GM19238 (cell line): Measurements from ENCODE around the gene BOD1.
A peak's percentile ranks its signal among the peaks of the same experiment; 100 is the strongest.

Experiments used
- DNase-seq: peaks from one replicate; pipeline ENCODE4 v3.0.0; 2011; ENCODE audit warnings: low spot score; ENCODE audit not compliant: insufficient read length

The BOD1 gene

GRCh38 chr5:173640156-173640804, 23.8 kb upstream of the BOD1 start:
- DNase-seq: no peak

DNA sequence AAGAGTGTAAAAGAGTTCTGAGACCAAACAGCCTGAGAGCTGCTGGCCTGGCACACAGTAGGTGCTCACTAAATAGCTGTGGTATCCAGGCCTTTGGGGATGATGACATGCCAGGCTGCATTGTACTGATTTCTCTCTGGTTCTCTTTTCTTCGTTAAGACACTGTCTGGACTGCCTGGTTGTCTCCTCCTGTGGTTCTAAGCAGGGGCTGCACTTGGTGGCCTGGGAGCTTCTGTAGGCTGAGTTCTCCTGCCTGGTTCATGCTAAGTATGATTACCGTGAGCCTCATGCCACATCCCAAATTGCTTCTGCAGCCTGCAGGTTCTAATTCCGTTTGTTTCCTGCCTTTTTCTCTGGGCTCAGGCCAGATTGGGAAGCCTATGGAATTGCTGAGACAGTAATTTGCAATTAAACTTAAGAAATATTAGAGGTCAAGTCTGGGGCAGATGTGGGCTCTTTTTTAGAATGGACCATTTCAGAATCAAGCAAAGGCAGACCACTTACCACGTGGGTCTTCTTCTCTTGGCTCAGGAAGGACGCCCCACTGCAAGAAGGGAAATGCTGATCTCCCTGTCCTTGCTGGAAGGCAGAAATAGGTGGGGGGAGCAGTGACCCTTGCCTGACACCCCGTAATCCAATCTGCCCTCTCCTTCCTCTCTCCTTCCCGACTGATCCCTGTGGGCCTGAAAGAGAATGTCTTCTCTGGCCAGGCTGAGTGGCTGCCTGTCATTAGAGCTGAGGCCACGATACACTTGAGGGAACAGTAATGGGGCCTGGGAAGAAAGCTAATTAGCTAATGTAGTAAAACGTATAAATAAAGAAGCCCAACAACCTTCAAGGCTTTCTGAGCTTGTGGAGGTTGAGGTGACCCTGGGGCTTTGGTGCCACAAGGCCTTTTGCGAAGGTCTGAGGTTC, 21.9 kb upstream of the BOD1 start:
- DNase-seq: no peak

DNA sequence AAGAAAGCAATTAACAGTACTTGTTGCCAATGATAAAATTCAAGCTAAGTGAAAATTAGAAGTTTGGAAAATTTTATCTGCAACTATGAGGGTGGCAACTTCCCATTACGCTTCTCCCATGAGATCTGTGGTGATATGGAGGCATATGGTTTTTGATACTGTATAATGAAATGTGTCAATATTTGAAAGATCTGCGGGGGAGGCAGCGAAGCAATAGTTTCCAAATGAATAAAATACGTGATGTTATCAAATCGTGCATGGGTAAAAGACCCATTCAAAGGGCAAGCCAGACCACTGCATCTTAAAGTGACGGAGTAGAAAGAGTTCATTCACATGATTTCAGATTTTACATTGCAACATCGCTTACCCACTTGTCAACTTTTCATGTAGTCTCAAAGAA, 20.9 kb upstream of the BOD1 start:
- DNase-seq: no peak

DNA sequence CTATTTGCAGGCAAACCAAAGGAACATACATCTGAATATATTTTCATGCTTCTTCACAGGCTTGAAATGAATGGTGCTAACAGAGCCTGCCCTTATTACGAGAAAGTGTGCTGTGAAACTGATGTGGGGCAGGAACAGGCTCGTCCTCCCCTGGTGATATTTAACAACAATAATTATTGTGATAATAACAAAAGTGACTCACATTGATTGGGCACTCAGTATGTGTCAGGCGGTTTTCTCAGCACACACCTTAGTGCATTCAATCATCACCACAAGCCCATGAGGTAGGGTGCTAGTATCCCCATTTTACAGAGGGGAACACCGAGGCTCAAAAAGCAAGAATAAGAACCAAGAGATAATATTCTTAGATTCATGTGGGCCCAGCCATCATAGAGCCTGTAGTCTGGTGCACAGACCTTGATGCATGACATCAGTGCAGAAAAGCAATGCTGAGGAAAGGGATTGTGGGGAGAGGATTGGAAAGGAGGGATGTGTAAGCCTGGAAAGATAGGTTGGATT, 18.1 kb upstream of the BOD1 start:
- DNase-seq: no peak

GRCh38 chr5:173633304-173633703, 16.9 kb upstream of the BOD1 start:
- DNase-seq: no peak

GRCh38 chr5:173631478-173631877, 15.0 kb upstream of the BOD1 start:
- DNase-seq: no peak

DNA sequence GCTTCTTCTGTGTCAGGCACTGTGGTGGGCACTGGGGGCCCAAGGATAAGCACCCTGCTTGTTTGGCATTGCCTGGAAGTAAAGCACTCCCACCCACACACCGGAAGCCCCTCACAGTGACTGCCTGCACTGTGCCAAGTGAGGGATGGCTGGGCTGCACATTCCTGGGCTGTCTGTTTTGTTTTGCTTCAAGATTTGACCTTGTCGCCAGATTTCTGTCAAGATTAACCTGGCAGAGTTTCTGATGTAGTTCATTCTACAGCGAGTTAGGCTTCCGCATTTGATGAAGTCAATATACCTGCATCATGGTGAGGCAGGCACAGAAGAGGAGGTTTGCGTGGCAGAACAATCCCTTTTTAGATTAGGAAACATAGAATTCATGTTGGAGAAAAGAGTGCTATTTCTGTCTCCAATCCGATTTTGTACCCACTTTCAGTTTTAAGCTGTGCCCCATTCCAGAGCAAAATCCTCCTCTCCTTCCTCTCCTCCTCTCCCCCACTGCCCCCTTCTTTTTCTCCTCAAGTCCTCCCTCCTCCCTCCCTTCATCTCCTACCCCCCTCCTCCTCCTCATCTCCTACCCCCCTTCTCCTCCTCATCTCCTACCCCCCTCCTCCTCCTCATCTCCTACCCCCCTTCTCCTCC, 14.4 kb upstream of the BOD1 start:
- DNase-seq: no peak

- peak; percentile 27 for DNase-seq
Observed at GRCh38 chr5:173629628-173630027, 13.2 kb upstream of the BOD1 start.

DNA sequence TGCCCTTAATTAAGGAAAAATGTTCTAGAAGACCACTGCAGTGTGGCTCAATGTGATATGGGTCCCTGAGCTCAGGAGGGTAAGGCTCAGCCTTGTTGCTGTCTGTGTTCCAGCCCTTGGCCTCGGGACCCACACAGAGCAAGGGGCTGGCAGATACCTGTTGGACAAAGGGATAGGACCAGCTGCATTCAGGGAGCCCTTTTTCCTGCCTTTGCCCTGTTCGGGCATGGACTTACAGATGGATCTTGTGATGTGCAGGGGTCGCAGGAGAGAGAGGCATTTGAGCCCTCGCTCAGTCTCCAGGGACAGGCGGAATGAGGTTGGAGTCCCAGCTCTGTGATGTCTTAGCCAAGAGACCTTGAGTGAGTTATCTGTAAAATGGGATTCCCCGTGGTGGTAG, 12.1 kb upstream of the BOD1 start:
- DNase-seq: no peak

DNA sequence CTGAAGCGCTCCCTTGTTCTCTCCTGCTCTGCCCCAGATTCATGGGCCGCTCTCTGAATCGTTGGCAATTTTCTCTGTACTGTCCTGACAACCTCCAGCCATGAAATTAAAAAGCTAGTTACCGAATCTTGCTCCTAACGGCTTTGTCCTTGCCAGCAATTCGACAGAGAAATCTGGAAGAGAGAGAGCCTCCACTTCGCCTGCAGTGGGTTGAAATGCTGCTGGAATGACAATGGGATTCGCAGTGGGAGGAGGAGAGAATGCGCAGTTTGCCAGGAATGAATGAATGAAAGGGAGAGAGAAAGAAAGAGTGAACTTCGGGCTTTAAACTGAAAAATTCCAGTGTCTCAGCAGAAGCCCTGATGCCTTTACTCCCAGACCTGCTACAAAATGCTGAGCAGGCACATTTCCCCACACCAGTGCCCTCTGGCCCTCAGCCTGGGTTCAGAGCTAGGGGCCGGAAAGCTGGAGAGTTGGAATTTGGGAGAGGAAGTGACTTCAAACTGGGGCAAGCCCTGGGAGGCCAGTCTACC, 11.5 kb upstream of the BOD1 start:
- no peak for DNase-seq

DNA sequence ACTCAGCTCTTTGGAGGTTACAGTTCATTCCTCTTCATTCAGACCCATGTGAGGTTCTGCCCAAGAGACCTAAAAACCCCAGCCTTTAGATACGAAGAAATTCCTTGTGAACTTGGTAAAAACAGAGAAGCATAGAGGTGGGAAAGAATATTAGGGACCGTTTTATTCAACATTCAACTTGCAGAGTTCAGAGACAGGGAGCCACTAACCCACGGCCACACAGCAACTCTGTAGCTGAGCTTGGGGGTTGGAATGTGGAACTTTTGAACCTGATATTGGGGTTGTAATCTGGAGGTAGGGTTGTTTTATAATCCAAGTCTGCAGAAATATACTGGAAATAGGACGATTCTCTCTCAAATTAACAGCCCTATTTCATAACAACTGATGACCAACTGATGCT, 10.8 kb upstream of the BOD1 start:
- DNase-seq: no peak

DNA sequence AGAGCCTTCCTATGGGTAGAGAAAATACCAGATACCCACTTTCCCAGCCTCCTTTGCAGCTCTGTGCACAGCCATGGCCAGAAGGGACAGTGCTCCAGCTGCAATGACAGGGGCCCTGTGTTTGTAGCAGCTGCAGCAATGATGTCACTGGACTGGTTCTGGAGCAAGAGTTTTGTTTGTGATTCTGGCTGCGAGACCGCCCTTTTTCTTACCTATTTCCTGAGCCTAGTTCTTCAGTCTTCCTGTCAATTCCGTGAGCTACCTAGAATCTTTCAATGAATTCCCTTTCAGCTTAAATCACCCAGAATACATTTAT, 10.0 kb upstream of the BOD1 start:
- no peak for DNase-seq

DNA sequence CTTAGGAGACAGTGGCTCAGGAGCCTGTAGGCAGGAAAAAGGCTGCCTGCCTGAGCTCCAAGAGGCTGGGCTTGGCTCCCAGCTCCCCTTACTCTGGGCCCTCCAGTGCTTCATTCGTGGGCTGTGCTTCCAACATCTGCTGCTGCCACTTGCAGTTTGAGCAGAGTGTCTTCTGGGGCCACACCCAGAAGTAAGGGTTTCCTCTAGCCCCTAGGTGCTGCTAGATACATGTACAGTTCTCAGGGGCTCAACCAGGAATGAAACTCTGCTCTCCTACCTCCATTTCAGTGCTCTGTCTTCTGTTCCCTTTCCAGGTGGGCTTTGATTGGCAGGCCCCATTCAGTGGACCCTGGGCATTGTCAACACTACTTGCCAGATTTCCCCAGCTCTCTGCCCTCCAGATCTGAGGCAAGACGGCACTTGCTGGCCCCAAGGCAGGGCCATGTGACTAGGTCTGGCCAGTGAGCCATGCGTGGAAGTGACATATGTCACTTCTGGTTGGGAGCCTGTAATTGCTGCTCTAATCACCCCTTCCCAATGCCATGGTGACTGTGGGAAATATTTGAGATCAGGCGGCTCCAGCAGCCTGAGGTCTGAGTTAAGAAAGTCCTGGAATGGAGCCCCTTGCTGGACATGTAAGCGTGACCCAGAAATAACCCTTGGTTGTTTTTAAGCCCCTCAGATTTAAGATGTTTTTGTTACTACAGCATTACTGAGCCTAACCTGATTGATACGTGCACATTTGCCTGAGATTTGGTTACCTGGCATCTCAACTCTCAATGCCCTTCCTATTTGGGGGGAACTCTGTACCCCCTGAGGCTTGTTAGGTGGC, 9.4 kb upstream of the BOD1 start:
- DNase-seq: peak; percentile 30

GRCh38 chr5:173625261-173625660, 8.8 kb upstream of the BOD1 start:
- no peak for DNase-seq

DNA sequence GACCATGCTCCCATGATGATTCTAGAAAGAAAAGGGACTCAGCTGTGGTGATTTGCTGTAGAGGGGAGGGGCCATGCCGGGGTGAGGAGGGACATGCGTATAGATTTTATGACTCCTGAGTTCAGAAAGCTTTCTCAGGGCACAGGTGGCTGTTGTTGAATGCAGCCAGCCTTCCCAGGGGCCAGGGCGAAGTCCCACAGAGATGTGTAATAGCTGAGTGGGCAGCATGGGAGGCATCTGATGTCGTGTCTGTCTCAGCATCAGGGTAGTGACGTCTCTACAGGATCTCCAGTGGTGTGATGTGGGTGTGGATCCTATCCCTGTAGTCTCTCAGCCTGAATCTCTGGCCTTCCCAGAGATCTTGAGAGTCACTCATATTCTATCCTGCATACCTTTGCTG, 7.8 kb upstream of the BOD1 start:
- DNase-seq: no peak

- no peak for DNase-seq
Observed at GRCh38 chr5:173623789-173624188, 7.3 kb upstream of the BOD1 start.

DNA sequence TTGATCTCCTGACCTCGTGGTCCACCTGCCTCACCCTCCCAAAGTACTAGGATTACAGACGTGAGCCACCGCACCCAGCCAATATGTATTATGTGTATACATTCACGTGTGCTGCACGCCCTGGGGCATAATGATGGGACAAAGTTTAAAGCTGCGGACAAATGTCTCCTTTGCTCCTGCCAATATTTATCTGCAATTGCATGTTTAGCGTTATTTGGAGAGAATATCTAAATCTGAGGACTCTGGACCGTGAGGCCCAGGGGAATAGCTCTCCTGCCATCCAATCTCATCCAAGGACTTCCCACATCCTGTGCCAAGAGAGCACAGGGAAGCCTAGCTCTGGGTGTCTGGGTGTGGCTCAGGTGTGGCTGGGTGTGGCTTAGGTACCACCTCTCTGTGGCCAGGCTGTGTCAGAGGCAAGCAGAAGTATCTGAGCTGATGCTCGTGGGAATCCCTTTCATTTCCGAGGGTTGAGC, 6.9 kb upstream of the BOD1 start:
- no peak for DNase-seq

GRCh38 chr5:173622183-173623047, 6.0 kb upstream of the BOD1 start:
- DNase-seq: no peak

- DNase-seq: no peak
Observed at GRCh38 chr5:173620784-173621183, 4.3 kb upstream of the BOD1 start.

DNA sequence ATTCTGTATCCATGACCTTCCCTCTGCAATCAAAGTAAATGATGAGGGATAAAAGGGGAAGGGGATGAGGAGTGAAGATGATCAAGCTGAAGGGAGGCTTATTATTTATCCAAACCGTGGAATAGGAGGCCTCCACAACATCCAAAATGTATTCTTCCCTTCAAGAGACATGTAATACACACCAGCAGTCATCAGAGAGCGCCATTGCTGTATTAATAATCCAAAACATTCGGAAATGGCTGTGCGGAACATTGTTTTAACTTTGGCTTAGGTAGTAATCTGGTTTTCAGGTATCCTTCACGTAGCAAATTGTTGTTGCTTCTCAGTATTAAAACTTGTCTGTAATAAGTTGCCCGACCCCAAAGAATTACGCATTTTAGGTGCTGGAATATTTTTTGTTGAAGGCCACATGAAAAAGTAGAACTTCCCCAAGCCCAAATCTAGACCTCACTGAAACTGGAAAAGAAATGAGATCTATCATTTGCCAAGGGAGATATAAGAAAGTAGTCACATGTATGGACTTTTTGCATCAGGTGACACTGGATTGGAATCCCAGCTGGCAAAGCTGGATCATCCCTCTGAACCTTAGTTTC, 2.6 kb upstream of the BOD1 start:
- peak; percentile 45 for DNase-seq
